GM04504 (cell line): ENCODE results near the gene DENND1A.

Experiments
- DNase-seq: peaks from one replicate; pipeline ENCODE4 v3.0.0-alpha.2; 2012; ENCODE audit warnings: low read depth

The DENND1A gene

DNA sequence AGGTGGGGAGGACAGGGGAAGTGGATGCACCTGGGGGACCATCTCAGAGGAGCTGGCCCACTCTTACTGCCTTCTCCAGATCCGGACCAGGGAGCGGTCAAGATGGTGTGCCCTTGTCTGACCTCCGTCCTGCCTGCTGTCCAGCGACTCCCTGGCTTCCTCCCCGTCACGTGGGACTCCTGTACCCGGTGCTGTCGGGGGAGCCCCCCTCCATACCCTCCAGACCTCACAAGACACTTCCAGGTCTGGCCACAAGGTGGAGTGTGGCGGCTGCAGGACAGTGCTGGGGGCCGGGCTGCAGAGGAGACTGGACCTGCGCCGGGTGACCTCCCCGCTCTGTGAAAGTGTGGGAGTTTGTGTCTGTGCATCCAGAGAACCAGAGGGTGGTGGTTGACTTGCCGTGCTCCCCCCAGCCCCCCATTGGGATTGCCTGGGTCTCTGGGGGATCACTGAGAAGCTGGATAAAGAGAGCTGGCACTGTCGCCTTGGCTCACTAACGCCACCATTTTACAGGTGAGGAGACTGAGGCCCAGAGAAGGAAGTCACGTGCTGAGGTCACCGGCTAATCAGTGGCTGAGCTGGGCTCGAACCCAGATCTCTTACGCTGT lies 575.8 kb downstream of the DENND1A start:
- DNase-seq = no peak

DNA sequence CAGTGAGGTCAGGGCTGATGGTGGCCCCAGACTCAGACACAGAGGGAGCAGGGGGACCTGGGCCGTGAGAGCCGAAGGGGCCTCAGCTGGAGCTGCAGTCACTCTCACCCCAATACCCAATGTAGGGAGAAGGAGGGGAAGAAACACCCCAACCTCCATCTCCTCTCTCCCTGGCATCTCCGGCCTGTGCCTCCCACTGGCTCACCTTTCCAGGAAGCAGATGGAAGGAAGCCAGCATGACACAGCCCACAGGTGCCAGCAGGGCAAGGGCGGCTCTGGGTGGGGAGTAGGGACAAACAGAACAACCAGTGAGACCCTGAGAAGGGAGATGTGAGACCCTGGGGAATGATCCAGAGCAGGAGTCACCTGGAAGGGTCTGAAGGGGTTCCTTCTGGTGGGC lies 576.9 kb downstream of the DENND1A start:
- DNase-seq = no peak

DNA sequence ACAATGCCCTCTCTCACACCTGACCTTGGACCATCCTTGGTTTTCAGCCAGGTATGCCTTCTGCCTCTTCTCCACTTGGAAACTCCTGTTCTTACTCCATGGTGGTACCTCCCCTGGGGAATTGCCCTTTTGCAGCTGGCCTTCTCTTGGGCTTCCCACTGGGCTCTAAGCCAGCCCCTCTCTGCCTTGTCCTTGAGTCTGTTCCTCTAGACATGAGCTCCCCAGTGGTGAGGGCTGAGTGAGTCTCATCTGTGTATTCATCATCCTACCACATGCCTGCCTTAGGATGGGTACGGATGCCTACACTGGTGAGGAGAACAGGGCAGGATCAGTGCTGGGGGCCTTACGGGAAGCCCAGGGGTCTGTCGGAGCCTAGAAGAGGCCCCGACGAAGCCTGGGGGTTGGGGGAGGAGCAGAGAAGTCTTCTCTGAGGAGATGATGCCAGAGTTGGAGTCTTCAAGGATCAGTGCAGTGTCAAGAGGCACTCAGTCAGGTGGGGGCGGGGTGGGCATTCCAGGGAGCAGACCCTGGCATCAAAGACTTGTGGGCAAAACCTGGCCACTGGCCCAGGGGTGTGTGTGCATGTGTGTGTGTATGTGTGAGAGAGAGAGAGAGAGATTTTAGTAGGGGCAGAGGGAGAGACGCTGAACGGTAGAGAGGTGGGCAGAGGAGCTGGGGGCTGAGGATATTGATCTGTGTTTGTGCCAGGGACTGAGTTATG lies 579.2 kb downstream of the DENND1A start:
- DNase-seq = no peak

DNA sequence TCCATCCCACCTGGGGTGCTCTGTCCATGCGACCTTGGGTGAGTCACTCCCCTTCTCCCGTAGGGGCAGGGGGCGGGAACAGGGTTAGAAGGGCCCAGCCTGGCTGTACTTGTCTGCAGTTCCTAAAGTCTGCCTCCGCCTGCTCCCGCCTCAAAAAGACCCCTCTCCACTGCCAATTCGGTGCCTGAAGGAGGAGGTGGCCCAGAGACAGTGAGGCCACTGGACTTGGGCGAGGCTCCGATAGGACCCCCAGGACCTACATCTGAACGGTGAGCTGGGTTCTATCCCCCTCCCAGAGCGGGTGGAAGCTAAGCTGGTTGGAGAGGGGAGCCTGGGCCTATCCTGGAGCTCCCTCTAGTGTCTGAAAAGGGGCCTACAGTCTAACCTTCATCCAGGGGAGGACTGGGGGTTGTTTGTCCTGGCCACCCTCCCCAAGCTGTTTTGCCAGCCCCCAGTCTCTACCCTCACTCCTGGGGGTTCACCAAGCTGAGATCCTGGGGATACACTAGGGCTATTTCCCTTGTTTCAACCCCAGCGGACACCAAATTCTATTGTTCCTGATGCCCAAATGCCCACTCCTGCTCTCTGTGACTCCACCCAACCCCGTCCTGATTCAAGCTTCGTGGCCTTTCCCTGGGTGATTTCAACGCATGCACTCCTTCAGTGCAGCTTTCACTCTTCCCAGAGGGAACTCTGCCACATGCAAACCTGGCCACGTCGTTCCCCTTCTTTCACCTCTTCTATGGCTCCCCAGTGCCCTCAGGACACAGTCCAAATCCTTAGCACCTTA lies 580.0 kb downstream of the DENND1A start:
- DNase-seq = peak; percentile 28

DNA sequence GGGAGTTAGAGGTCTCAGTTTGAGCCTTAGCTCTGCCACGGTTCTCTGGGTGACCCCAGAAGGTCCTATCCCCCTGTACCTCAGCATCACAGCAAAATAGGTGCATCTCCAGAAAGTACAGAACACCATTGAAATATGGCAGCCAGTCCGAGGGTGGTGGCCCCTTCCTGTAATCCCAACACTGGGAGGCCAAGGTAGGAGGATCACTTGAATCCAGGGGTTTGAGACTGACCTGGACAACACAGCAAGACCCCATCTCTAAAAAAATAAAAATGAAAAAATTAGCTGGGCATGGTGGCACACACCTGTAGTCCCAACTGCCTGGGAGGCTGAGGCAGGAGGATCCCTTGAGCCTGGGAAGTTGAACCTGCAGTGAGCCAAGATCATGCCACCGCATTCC lies 580.9 kb downstream of the DENND1A start:
- no peak for DNase-seq

DNA sequence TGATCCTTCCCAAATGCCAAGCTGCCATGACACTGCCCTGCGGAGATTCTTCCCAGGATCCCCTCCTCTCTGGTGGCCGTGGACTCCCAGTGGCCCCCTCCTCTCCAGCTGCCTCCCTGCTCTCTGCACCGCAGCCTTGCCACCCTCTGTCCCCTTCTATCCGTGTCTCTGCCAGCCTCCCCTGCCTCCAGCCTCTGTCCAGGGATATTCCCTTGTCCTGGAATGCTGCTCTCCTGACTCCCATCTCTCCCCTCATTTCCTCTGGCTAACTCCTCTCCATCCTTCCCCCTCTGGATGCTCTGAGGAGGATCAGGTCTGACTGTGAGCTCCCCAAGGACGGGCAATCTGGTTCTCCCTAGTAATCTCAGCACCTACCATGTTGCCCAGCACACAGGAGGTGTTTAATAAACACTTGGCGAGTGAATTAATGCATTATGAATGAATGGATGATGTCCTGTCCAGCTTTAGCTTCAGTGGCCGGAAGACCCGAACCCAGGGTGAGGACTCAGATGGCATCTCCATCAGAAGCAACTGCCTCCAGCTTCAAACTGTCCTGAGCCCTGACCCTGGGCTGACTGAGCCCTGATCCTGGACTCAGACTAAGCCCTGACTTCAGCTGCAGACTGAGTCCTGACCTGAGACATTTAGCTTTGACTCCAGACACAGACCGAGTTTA lies 581.5 kb downstream of the DENND1A start:
- no peak for DNase-seq

DNA sequence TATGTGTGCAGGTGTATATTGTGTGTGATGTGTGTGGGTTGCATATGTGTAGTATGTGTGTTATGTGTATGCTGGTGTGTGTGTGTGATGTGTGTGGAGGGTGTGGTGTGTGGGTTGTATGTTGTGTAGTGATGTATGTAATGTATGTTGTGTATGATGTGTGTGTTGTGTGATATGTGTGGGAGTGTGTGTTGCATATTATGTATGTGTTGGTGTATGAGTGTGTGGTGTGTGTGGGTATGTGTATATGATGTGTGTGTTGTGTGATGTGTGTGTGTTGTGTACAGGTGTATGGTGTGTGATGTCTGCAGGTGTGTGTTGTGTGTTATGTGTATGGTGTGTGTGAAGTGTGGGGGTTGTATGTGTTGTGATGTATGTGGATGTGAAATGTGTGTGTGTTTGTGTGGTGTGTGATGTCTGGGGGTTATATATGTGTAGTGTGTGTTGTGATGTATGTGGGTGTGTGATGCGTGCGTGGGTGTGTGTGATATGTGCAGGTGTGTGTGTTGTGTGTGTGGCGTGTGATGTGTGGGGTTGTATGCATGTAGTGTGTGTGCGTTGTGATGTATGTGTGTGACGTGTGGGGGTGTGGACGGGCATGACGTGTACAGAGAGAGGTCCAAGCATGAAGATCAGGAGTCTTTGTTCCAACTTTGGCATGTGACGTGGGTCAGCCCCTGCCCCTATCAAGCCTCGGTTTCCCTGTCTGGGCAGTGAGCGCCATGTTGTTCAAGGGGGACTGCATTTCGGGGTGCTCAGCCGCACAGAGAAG lies 582.5 kb downstream of the DENND1A start:
- DNase-seq = no peak

DNA sequence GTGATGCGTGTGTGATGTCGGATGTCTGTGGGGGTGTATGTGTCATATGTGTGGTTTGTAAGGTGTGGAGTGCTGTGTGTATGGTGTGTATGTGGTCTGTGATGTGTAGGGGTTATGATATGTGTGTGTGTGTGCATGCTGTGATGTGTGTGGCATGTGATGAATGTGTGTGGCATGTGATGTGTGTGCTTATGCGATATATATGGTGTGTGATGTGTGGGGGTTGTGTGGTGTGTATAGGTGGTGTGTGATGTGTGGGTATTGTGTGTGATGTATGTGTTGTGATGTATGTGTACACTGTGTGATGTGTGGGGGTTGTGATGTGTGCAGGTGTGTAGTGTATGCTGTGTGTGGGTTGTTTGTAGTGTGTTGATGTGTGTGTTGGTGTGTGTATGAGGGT lies 583.1 kb downstream of the DENND1A start:
- no peak for DNase-seq

DNA sequence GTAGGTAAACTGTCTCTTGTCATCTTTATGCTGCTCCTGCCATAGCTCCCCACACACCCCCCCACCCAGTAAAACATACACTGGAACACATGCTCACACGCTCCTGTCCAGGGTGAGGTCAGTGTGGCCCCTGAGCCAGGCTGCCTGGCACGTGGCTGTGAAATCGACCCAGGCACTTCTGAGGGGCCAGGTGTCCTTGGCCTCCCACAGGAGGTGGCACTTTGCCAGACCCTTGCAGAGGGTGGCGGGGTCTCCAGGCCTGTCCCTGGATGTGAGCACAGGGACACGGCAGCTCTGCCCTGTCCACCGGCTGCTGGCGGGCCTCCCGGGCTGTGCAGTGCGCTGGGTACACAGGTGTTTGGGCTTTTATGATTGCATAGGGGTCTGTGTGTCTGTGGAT lies 583.9 kb downstream of the DENND1A start:
- DNase-seq = no peak

DNA sequence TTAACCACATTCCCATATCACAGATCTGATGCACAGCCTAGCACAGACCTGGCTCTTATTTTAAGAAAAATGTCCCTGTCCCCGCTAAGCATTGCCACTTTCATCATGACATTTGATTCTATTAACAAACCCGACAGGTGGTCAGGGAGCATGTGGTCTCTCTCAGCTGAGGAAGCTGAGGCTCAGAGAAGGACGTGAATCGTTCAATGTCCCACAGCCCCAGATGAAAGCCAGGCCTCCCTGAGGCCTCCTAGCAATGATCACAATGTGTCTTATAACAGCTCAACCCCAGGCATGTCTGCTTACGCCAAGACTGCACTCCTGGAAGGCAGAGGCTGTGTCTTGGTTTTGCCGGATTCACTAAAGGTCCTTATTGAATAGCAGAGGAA lies 584.4 kb downstream of the DENND1A start:
- DNase-seq = no peak

DNA sequence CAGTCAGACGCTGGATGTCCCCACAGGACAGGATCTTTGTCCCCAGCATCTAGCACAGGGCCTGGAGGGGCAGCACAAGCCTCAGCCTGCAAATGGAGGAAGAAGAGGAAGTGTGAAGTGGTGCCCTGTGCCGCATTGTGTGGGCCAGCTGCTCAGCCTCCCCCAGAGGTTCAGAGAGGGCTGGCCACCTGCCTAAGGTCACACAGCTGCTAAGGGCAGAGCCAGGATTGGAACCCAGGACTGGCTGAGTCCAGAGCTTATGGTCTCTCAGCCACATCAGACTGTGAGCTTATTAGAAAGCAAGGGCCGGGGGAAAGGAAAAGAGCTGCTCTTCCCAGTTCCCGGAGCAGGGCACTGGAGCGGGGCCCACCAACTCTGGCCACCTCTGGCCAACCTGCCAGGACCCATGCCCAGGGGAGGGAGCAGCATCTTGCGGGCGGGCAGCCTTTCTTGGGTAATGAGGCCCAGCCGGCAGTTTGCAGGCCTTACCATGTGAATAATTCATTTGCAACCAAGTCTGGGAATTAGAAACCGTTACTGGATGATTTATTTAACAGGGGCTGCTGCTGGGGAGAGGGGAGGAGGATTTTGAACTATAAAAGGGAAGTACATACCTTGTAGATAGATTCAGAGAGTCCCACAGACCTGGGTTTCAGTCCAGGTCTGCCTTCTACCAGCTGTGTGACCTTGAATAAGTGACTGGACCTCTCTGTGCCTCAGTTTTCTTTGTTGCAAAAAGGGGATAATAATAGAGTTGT lies 585.6 kb downstream of the DENND1A start:
- no peak for DNase-seq

DNA sequence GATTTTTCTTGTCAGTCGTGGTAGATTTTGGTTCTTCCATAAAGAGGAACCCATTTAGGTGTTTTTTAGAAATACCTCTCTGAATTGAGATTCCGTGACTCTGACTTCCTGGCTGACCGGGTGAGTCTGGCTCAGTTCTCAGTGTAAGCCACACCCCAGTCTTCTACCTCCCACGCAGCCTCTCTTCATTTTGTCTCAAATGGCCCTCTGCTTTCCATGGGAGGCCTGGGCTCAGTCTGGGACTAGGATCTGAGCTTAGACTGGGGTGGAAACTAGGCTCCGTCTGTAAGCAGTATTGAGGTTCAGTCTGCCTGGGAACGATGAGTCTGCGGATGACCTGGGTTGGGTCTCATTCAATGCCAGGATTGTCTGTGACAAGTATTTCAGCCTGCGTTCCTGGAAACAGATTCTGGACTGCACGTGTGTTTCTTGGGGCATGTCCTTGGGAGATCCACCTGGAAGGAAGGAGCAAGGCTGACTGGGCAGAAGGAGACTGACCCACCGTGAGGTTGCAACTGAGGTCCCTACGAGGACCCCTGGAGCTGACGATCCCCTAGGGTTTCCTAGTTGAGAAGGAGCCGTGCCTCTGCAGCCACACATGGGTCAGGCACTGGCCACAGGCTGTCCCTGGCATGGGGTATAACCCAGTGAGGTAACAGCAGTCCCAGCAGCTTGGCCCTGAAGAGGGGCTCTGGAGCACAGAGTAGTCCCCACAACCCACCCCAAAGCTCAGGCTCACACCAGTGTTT lies 586.3 kb downstream of the DENND1A start:
- DNase-seq = no peak

DNA sequence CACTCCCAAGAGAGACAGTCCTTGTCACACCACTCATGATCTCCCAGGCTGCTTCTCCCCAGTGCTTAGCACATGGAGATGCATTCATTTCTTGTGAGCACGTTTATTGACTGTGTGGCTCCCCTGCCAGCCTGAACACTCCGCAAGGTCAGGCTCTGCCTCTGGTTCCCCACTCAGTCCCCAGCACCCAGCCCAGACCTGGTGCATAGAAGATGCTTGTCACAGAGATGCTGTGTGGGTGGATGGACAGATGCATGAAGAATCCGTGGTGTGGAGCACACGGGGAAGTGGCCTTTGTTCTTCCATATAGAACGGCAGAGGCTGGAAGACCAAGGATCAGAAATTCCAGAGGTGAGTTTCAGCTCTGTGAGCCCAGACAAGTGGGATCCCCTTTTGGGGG lies 587.7 kb downstream of the DENND1A start:
- no peak for DNase-seq

DNA sequence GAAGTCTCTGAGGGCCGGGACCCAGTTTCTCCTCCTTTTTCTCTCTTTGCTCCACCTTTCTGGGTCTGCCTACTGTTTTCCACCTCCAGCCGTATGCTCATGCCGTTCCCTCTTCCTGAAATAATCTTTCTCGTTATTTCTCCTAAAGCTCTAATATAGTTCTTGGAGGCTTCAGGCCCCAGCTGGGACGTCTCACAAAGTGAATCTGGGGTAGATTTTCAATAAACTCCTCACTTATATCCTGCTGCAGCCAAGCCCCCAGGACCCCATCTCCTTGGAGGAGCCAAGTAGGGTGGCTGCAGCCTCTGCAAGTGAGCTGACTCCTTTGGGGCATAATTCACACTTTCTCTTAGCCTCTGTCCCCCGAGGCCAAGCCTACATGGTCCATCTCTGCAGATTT lies 588.1 kb downstream of the DENND1A start:
- no peak for DNase-seq

DNA sequence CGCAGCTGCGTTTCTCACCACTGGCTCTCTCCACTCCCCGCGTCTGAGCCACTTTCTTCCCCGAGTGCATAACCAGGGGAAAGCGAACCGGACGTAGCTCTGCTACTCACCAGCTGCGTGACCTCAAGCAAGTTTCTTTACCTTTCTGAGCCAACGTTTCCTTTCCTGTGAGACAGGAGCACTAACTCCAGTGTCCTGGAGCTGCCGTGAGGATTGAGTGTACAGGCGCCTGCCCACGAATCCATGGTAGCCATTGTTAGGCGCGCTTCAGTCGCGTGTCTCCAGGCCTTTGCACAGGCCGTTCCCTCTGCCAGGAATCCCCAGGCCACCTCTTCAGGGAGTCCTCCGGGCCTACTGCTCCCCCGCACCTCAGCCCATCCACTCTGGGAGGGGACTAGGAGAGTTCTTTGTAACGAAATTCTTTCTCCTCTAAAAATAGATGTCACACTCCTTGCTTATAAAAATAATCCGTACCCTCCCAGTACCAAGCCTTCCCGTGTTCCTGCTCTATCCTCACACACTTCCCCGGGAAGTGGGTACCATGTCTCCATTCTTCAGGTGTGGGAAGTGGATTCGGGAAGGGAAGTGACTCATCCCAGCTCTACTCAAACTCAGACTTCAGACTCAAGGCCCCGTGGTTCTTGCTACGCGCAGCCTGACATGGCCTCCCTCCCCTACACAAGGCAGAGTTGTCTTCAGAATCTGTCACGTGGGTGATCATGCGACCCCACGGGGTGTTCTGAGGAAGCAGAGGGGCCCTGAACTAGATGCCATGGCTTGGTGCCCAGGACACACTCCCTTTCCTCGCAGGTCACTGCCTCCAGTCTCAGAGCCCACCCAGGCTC lies 590.0 kb downstream of the DENND1A start:
- DNase-seq = no peak

DNA sequence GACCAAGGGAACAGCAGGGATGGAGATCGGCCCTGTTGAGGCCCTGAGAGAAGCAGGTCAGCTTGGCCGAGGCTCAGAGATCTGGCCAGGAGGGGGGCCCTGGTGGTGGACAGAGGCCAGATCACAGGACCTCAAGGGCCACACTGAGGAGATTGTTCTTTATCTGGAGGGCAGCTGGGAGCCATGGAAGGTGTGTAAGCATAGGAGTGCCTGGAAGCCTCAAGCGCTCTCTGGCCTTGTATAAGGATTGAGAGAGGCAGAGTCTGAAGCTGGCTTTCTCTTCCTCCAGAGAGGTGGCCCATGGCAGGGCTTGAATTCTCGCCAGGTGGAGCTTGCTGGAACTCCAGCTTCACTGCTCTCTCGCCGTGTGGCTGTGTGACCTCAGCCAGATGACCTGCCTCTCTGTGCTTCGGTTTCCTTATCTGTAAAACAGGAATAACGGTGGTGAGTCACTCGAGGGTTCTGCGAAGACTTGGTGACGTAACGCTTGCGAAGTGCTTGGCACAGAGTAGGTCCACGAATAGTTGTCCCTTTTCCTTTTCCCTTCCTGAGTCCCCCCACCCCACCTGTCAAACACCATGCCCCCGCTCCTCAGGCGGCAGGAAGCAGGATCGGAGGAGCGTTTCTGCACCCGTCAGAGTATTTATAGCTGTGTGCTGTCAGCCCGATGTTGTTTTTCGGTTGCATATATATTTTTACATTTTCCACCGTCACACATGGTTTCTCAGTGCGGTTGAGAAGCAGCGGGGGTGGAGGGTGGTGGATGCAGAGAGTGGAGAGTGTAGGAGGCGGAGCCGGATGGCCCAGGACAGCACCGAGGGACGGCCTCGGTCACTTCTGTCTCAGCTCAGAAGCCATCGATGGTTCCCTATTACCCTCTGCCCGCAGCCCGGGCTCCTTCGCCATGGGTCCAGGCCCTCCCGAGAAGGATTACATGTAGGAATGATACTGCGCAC lies 590.9 kb downstream of the DENND1A start:
- no peak for DNase-seq

DNA sequence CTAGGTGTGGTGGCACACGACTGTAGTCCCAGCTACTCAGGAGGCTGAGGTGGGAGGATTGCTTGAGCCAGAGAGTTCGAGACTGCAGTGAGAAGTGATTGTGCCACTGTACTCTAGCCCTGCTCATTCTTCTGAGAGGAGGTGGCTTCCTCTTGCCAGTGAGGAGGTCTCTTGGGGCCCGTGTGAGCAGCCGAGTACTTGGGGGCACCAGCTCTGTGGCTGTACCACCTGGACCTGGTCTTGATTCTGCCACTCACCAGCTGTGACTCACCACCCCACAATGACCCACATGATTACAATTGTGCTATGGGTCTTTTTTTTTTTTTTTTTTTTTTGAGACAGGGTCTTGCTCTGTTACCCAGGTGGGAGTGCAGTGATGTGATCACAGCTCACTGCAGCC lies 592.0 kb downstream of the DENND1A start:
- no peak for DNase-seq

DNA sequence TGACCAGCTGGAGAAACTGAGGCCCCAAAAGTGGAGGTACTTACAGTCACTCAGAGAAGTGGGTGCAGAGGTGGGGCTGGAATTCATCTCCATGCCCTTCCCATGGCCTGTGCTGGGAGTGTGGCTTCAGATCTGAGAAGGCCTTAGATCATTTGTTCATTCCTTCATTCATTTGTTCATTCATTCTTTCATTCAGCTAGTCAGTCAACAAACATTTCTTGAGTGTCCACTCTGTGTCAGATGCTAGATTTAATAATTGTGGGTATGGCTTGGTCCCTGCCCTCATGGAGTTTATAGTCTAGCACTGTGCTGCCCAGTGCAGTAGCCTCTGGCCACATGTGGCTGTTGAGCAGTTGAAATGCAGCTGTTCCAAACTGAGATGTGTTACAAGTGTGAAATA lies 593.0 kb downstream of the DENND1A start:
- no peak for DNase-seq
